Measurements from ENCODE around the gene CD274.
"Not testable (repeated sequence)": the region's sequence is repeated elsewhere in the genome, so short reads cannot be mapped to it uniquely, and the experiment has no call there.

CD274 gene

DNA sequence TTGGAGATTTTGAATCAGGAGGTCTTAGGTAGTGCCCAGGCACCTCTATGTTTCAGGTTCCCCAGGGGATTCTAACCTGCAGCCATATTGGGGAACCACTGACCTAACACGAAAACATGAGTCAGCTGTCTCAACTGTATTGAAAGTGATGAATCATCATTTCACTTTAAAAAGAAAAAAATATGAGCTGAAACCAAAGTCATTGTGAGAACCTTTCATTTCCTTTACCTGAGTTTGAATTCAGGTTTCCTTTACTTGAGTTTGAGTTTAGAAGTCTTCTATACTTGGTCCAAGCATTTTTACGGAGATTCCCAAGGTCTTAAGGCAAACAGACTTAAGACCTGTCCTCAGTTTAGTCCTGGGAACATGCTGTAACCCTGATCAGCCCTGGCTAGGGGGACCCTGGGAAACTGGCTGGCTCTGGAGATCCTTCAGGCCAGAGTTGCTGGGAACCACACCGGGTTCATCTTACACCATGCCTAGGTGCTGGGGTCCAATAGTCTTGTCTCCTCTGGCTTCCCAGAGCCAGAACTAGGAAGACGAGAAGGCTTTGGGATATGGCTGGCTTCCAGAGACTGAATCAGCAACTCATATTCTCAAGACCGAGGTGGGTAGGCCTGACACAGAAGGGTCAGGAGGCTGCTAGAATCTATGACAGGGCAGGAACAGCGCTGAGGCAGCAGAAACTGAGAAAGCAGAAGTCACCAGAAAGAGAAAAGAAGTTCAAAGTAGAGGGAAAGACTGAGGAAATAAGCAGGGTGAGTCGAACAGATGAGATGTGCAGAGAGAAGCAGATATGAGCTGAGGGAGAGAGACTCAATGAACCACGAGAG, 43.6 kb downstream of the CD274 start:
- TF ChIP-seq POLR2A (IDR thresholded peaks at IDR 0.05; ENCODE audit: low read length) (no peak), GATA1 (IDR thresholded peaks at IDR 0.05; ENCODE audit: low read depth, low read length) (no peak)
- peak; percentile 45 to 67 for DNase-seq

DNA sequence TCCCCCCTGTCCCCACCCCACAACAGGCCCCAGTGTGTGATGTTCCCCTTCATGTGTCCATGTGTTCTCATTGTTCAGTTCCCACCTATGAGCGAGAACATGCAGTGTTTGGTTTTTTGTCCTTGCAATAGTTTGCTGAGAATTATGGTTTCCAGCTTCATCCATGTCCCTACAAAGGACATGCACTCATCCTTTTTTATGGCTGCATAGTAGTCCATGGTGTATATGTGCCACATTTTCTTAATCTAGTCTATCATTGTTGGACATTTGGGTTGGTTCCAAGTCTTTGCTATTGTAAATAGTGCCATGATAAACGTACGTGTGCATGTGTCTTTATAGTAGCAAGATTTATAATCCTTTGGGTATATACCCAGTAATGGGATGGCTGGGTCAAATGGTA, 44.4 kb downstream of the CD274 start:
- not testable (repeated sequence) for DNase-seq

DNA sequence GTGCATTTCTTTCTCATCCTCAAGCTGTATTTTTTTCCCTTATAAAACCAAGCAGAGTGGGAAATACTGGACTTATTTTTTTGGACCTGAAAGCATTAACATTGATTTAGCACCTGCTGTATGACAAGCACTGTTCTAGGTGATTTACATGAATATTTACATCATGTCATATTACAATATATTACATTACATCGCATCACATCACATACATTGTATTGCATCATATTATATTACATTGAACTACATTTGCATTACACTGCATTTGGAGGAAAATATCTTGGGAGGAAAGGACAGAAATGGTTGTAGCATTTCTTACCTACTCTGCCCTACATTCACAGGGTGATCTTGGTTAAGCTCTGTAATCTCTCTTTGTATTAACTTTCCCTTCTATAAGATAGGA, 48.8 kb downstream of the CD274 start:
- TF ChIP-seq GATA1 (IDR thresholded peaks at IDR 0.05; ENCODE audit: low read depth, low read length) (no peak), POLR2A (IDR thresholded peaks at IDR 0.05; ENCODE audit: low read length) (no peak)
- peak; percentile 18 to 59 for DNase-seq

DNA sequence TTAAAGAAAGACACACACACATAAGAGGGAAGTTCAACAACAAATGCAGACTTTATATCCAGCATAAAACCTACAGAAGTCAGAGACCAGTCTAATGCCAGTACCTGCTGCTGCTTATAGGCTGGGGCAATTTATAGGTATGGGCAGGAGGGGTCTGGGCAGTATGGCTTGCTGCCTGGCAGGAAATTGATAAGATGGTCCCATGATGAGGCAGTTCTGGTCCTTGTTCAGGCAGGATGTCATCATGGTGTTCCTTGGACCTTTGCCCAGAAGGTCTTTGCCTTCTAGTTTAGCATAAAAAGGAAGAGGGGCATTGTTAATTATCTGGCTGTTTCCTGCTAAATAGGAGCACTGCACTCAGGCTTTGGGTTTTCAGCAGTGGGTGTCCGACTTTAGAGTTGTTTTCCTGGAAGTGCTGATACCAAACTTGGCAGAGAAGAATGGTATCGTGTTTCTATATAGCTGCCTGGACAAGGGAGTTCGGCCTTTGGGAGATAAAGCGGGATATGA, 49.6 kb downstream of the CD274 start:
- DNase-seq: peak; percentile 85 to 89

DNA sequence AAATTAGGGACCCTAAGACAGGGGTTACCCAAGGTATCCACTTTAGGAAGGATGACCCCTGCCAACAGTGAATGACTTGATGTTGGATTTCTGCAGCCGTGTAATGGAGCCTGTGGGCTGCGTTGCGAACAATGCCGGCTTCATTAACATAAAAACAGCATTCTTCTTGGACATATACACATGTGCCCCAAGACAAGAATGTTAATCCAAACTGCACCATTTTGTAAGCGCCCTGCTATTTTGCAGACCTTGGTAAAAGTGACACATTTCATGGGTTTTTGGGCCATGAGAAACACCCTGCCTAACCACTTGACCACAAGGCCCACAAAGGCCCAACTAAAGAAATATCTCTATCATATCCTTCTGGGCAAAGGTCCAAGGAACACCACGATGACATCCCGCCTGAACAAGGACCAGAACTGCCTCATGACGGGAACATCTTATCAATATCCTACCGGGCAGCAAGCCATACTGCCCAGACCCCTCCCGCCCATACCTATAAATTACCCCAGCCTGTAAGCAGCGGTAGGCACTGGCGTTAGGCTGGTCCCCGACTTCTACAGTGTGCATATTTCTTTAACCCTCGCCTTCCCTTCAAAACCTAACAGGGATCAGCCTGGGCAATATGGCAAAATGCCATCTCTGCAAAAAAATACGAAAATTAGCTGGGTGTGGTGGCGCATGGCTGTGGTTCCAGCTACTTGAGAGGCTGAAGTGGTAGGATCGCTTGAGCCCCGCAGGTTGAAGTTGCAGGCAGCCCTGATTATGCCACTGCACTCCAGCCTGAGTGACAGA, 50.3 kb downstream of the CD274 start:
- TF ChIP-seq POLR2A (IDR thresholded peaks at IDR 0.05; ENCODE audit: low read length) (peak; percentile 72), GATA1 (IDR thresholded peaks at IDR 0.05; ENCODE audit: low read depth, low read length) (no peak)
- peak; percentile 67 to 77 for DNase-seq

More for the DNA sequence above, 49.6 kb downstream of the CD274 start:
- peak; percentile 83 for TF ChIP-seq POLR2A (IDR thresholded peaks at IDR 0.05; ENCODE audit: low read length)
- no peak for TF ChIP-seq GATA1 (IDR thresholded peaks at IDR 0.05; ENCODE audit: low read depth, low read length)

DNA sequence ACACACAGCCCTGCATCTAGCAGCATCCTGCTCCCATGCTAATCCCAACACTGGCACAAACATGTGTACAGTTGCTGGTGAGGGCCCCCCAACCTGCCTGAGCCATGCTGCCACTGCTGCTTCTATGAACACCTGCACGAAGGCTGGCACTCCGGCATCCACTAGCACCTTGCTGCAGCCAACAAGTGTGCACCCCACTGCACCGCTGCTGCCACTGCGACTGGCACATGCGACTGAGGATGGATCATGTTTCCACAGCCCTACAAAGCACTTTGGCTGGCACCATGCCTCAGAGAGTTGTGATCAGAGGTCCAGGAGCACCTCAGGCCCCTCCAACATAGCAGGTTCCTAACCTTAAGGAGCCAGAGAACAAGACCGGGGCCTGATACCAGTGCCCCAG, 52.2 kb downstream of the CD274 start:
- DNase-seq: no peak
- TF ChIP-seq GATA1 (IDR thresholded peaks at IDR 0.05; ENCODE audit: low read depth, low read length) (no peak), POLR2A (IDR thresholded peaks at IDR 0.05; ENCODE audit: low read length) (no peak)

DNA sequence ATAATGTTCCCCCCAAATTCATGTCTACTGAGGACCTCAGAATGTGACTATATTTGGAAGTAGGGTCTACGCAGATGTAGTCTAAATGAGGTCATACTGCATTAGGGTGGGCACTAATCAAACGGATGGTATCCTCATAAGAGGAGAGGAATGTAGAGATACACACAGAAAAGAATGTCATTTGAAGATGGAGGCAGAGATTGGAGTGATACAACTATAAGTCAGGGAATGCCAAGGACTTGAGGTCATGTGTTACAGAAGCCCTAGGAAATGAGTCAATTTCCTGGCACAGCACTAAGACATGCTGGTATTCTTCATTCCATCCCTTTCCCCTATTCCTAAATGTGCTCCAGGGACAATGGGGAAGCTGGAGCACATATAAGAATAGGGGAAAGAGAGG, 59.2 kb downstream of the CD274 start:
- TF ChIP-seq POLR2A (IDR thresholded peaks at IDR 0.05; ENCODE audit: low read length): no peak
- no peak for TF ChIP-seq GATA1 (IDR thresholded peaks at IDR 0.05; ENCODE audit: low read depth, low read length)
- DNase-seq: no peak

DNA sequence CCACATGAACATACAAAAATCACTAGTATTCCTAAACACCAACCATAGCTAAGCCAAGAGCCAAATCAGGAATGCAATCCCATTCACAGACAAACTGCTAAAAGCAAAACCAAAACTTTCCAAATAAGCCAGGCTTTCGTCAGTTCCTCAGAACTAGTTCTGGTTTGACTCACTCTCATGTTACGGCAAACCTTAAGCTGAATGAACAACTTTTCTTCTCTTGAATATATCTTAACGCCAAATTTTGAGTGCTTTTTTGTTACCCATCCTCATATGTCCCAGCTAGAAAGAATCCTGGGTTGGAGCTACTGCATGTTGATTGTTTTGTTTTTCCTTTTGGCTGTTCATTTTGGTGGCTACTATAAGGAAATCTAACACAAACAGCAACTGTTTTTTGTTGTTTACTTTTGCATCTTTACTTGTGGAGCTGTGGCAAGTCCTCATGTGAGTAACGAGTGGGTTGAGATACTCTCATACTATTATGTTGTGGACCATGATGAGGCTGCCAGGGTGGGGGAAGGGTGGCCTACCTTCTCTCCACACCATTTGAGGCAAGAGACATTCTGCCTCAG, 60.1 kb downstream of the CD274 start, which contains the start of gene PDCD1LG2:
TSS of gene PDCD1LG2 (plus strand) at position 172 of the 572 bp plus-strand sequence. CDS start 12,016 bp downstream, outside the sequence.
- no peak for TF ChIP-seq GATA1 (IDR thresholded peaks at IDR 0.05; ENCODE audit: low read depth, low read length)
- TF ChIP-seq POLR2A (IDR thresholded peaks at IDR 0.05; ENCODE audit: low read length): no peak
- no peak for DNase-seq

DNA sequence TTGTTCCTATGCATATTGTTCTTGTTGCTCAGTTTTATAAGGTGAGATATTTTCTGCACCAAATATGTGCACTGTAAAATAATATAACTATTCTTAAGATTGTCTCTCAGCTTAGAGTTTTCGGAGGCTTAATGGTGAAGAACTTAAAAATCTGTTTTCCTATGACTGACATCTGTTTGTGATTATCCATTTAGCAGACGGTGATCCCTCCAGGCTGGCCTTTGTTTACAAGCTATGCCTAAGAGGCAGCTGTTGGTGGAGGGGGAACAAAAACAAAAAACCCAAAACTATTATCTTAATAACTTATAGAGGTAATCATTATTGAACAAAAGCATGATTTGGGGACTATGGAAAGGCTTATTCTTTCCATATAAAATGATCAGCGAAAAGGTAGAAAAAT, 60.6 kb downstream of the CD274 start:
- no peak for DNase-seq
- no peak for TF ChIP-seq POLR2A (IDR thresholded peaks at IDR 0.05; ENCODE audit: low read length)
- TF ChIP-seq GATA1 (IDR thresholded peaks at IDR 0.05; ENCODE audit: low read depth, low read length): no peak

DNA sequence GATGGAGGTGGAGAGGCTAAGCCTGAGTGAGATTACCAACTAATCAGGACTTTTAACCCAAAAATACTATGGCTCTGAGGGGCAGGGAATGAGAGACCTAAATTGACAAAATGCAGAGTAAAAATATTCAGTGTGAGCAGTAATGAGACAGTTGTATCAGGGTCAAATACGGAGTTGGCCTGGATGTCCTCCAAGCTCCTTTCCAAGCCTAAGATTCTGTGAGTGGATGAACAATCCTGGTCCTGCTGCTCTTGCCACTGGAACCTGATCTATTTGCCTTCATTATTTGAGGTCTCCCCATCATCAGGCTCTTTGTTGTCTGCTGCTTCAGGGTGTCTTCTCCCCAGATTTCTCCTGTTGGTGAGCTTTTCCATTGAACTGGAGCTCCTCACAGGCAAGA, 61.1 kb downstream of the CD274 start:
- DNase-seq: no peak
- no peak for TF ChIP-seq POLR2A (IDR thresholded peaks at IDR 0.05; ENCODE audit: low read length)
- TF ChIP-seq GATA1 (IDR thresholded peaks at IDR 0.05; ENCODE audit: low read depth, low read length): no peak

DNA sequence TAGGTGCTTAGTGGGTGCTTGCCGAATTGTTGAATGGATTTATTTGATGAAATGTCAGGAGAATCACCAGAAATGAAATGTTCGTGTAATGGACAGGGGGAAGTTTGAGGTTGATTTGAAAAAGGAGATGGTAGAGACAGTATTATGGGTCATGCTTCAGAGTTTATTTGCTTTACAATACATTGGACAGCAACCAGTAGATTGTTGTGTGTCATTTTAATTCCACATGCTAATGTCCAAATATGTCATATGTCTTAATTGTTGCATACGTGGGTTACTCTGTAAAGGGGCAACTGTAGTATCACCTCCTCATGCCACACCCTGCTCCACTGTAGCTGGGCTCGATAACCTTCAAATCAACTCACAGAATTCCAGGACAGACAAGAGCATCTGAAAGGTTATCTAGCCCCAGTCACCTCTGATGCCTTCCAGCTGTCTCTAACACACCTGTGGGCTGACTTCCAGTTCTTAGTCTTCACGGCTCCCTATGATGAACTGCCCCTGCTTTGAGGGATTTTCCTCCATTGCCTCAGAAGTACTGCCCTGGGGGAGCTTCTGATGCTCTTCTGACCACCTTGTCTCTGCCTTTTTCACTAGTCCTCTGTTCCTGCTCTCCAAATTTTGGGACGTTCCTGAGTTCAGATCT, 61.7 kb downstream of the CD274 start:
- TF ChIP-seq GATA1 (IDR thresholded peaks at IDR 0.05; ENCODE audit: low read depth, low read length) (no peak), POLR2A (IDR thresholded peaks at IDR 0.05; ENCODE audit: low read length) (no peak)
- DNase-seq: no peak

DNA sequence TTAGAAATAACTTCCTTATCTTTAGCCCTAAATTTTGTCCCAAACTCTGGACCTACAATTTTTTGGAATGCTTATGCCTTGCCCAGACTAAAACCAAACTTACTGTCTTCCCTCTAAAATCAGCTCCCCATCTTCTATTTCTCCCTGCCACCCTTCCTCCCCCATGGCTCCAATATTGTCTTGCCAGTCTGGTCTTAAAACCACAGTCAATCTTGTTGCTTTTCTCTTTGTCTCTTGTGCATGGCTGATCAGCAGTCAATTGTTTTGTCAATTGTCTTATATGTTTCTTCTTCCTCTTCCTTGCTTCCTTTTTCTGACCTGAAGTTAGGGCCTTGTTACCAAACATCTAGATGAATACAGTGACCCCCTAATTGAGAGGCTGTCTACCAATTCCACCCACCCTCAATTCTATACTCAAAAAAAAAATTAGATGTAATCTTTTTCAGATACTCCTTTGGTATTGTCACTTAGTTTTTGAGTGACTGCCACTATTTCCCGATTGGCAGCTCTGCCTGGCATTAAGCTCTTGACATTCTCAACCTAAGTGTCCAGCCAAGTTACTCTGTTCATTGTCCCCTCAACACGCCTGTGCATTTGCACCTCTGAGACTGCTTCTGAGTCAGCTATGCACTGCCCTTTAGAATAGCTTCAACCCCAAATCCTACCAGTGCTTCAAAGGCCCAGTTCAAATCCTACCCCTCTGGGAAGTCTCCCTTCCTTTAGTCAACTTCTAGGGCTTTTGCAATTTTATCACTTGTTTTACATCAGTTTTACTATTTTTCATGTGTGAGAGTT, 62.5 kb downstream of the CD274 start:
- TF ChIP-seq GATA1 (IDR thresholded peaks at IDR 0.05; ENCODE audit: low read depth, low read length) (no peak), POLR2A (IDR thresholded peaks at IDR 0.05; ENCODE audit: low read length) (no peak)
- DNase-seq: no peak
